Fibroblast of mammary gland (primary cell): Measurements from ENCODE around the gene AK8.

Experiments
- DNase-seq: peaks from one replicate; pipeline ENCODE4 v3.0.0-alpha.2; 2010; ENCODE audit warnings: low read depth
- H3K4me3 ChIP-seq: 2 replicates; pipeline ENCODE4 v1.5.1; 2011; ENCODE audit warnings: low read depth, mild to moderate bottlenecking, low read length, moderate library complexity; ENCODE audit not compliant: control insufficient read depth
- CTCF ChIP-seq: conservative IDR thresholded peaks from 2 replicates; pipeline ENCODE4 v1.5.1; 2011; ENCODE audit warnings: low read depth, low read length, inconsistent platforms; ENCODE audit not compliant: control insufficient read depth, insufficient read depth

AK8 gene

DNA sequence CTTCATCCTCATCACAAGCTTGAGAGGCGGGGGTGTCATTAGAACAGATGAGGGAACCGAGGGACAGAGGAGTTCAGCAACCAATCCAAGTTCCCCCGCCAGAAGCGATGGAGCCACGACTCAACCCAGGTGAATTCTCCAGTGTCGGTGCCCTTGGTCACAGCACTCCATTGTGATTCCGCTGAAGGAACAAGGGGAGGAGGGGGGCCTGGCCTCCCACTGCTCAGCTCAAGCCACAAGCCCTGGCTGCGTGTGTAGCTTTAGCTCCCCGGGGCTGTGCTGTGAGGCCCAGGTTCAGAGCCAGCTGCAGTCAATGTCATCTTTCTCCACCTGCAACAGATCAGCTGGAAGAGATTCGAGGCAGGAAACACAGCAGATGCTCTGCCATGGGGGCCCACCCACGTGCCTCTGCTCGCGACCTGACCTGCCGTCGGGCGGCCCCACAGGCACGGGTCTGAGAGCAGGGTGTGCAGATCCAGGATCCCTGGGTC is 135.2 kb downstream of the AK8 start:
- no peak for TF ChIP-seq CTCF
- H3K4me3 ChIP-seq, result no peak overlapping the region
- no peak for DNase-seq

DNA sequence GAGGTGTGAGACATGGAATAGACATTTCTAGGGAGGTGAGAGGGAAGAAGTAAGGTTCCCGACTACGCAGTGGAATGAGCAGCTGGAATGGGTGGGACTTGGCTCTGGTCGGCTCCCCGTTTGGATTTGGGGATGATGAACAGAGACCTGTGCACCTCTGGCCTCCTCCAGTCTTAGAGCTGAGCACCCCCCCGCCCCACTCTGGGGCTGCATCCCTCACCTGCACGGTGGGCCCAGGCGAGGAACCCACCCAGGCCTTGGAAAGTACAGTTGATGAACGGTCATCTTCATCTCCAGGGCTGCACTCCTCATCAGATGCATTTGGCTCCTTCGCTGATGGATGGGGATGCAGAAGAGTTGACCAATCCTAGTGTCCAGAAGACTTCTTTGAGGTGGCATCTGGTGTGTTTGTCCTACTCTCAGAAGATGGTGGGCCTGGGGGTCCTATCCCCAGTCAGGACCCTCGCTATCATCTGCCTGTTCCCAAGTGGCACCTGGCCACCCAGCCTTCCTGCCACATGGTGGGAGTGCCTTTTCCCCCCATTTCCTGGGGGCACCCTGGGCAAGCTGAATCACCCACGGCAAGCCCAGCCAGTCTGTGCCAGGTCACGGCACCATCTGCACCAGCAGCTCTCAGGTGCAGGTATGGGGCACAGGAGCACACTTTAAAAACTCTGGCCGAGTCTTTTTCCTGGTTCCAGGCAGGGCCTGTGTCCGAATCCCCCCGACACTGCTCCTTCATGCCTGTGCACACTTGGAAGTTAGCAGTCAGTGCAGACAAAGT is 137.4 kb downstream of the AK8 start:
- TF ChIP-seq CTCF, result no peak
- no peak overlapping the region for H3K4me3 ChIP-seq
- no peak for DNase-seq

GRCh38 chr9:132739710-132740310 is 138.3 kb downstream of the AK8 start:
- H3K4me3 ChIP-seq, result no peak overlapping the region
- TF ChIP-seq CTCF, result no peak
- no peak for DNase-seq

- TF ChIP-seq CTCF, result no peak
- no peak overlapping the region for H3K4me3 ChIP-seq
- no peak for DNase-seq
Observed at GRCh38 chr9:132733260-132733815, 144.7 kb downstream of the AK8 start.

- no peak for DNase-seq
- H3K4me3 ChIP-seq, result no peak overlapping the region
- no peak for TF ChIP-seq CTCF
Observed at GRCh38 chr9:132732326-132733259, 145.5 kb downstream of the AK8 start.

DNA sequence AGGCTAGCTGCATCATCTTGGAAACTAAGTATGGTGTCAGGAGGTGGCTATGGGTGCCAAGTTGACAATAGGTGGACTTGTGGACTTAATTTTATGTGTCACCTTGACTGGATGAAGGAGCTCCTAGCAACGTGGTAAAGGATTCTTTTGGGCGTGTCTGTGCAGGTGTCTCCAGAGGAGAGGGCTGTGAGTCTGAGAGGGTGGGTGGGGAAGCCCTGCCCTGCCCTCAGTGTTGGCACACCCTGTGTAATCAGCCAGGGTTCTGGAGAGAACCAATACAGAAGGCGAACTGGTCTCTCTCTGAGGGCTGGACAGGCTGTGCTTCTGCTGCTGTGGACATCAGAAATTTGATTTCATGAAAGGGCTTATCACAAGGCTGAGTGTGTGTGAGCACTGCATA is 146.9 kb downstream of the AK8 start:
- no peak for DNase-seq
- no peak for TF ChIP-seq CTCF
- H3K4me3 ChIP-seq, result no peak overlapping the region
